Inflammatory macrophage treated with lipopolysaccharide for 1 hour (primary cell): ENCODE results near the gene FRAS1.

Experiments
- DNase-seq, 2 donors: peaks; one replicate each; pipeline ENCODE4 v3.0.0-alpha.2; 2020 to 2022

FRAS1 gene

GRCh38 chr4:78331965-78332364 is 274.8 kb downstream of the FRAS1 start:
- no peak for DNase-seq

- no peak for DNase-seq
Observed at GRCh38 chr4:78332976-78333375, 275.9 kb downstream of the FRAS1 start.

- DNase-seq: no peak
Observed at GRCh38 chr4:78336093-78336943, 279.2 kb downstream of the FRAS1 start.

GRCh38 chr4:78337244-78338020 is 280.3 kb downstream of the FRAS1 start:
- no peak for DNase-seq

- DNase-seq: no peak
Observed at GRCh38 chr4:78342125-78342524, 285.0 kb downstream of the FRAS1 start.

GRCh38 chr4:78343682-78344081 is 286.6 kb downstream of the FRAS1 start:
- no peak for DNase-seq

GRCh38 chr4:78345237-78345636 is 288.1 kb downstream of the FRAS1 start:
- DNase-seq: no peak

- no peak for DNase-seq
Observed at GRCh38 chr4:78346222-78346621, 289.1 kb downstream of the FRAS1 start.

GRCh38 chr4:78347527-78347926 is 290.4 kb downstream of the FRAS1 start:
- DNase-seq: no peak

GRCh38 chr4:78353921-78354320 is 296.8 kb downstream of the FRAS1 start:
- no peak for DNase-seq

GRCh38 chr4:78354782-78355181 is 297.7 kb downstream of the FRAS1 start:
- DNase-seq: no peak

GRCh38 chr4:78355306-78355705 is 298.2 kb downstream of the FRAS1 start:
- no peak for DNase-seq

GRCh38 chr4:78356251-78356786 is 299.2 kb downstream of the FRAS1 start:
- DNase-seq: no peak

GRCh38 chr4:78357122-78357521 is 300.0 kb downstream of the FRAS1 start:
- DNase-seq: no peak

GRCh38 chr4:78360466-78360865 is 303.3 kb downstream of the FRAS1 start:
- DNase-seq: no peak

- DNase-seq: no peak
Observed at GRCh38 chr4:78361621-78362120, 304.5 kb downstream of the FRAS1 start.

- DNase-seq: no peak
Observed at GRCh38 chr4:78362310-78362709, 305.2 kb downstream of the FRAS1 start.

- DNase-seq: no peak
Observed at GRCh38 chr4:78363031-78363570, 306.0 kb downstream of the FRAS1 start.

- DNase-seq: no peak
Observed at GRCh38 chr4:78369679-78370078, 312.6 kb downstream of the FRAS1 start.

GRCh38 chr4:78370631-78371372 is 313.7 kb downstream of the FRAS1 start:
- no peak for DNase-seq

- DNase-seq: no peak
Observed at GRCh38 chr4:78372355-78372988, 315.3 kb downstream of the FRAS1 start.

GRCh38 chr4:78377555-78377954 is 320.4 kb downstream of the FRAS1 start:
- DNase-seq: no peak
